Endothelial cell of umbilical vein (primary cell): ENCODE data around the gene UBA6. TPM values are rescaled to one million over a fixed set of nuclear protein-coding genes. Genes with fewer than 3 reads are reported as not detected.

ENCODE experiments used
- BruUV-seq: library from RNA; stranded (reverse); fragments of 400-500 nt; replicated peaks from 2 replicates; lab custom pipeline; 2021; lab: Mats Ljungman, UMichigan
- CTCF ChIA-PET: fragments of 300-600, 350-600 bp; sonication (Branson Sonifier 250); formaldehyde crosslinking; loops from one replicate; lab custom pipeline; 2021; ENCODE audit warnings: antibody characterized with exemption, inconsistent platforms; lab: Charles Lee
- POLR2A ChIA-PET: fragments of 300-600, 350-600 bp; sonication (Branson Sonifier 250); formaldehyde crosslinking; loops from one replicate; lab custom pipeline; 2021; ENCODE audit warnings: antibody characterized with exemption, inconsistent platforms; lab: Charles Lee
- DNase-seq: peaks from one replicate; pipeline ENCODE4 v3.0.0-alpha.2; 2011; ENCODE audit warnings: low read depth, low spot score
- FAIRE-seq: peaks from 2 replicates; lab custom pipeline; 2011; peaks lifted over from hg19 to GRCh38; lab: Jason Lieb, UNC
- H2AFZ ChIP-seq: 2 replicates; pipeline ENCODE4 v1.6.0; 2012; ENCODE audit warnings: low read depth, low read length, control low read depth, inconsistent platforms
- H3K27ac ChIP-seq: 2 replicates; pipeline ENCODE4 v1.5.1; 2011; ENCODE audit warnings: low read depth, mild to moderate bottlenecking, control low read depth, low read length, moderate library complexity; ENCODE audit not compliant: insufficient read depth
- H3K27me3 ChIP-seq, 2 experiments: 2 replicates each; pipeline versions ENCODE4 v1.6.0 to v1.6.1; 2011; ENCODE audit warnings: low read length in 2 of 2, mixed read lengths in 1 of 2; ENCODE audit not compliant: control insufficient read depth in 2 of 2, insufficient read depth in 2 of 2
- H3K36me3 ChIP-seq, 2 experiments: 2 replicates in 1 of 2; 3 replicates in 1 of 2; pipeline ENCODE4 v1.5.1; 2011; ENCODE audit warnings: low read length in 2 of 2, mild to moderate bottlenecking in 1 of 2, moderate library complexity in 1 of 2; ENCODE audit not compliant: control insufficient read depth in 2 of 2, insufficient read depth in 2 of 2; ENCODE audit errors: extremely low read depth in 1 of 2
- H3K4me1 ChIP-seq: 3 replicates; pipeline ENCODE4 v1.5.1; 2011; ENCODE audit warnings: mild to moderate bottlenecking, low read length; ENCODE audit not compliant: control insufficient read depth, insufficient read depth; ENCODE audit errors: extremely low read depth
- H3K4me2 ChIP-seq: 2 replicates; pipeline ENCODE4 v1.6.1; 2011; ENCODE audit warnings: low read length, control low read depth, mixed read lengths; ENCODE audit not compliant: insufficient read depth
- H3K4me3 ChIP-seq, 3 experiments: fragments of 200-600 bp in 1 of 3; sonication (generic), shearing (Covaris generic) in 1 of 3; replicated peaks in 1 of 3; 2 replicates each; pipeline ENCODE4 v1.5.1; 2011 to 2016; ENCODE audit warnings: control low read depth in 3 of 3, low read length in 3 of 3, mild to moderate bottlenecking in 2 of 3, inconsistent platforms in 1 of 3, low read depth in 1 of 3, moderate library complexity in 1 of 3; ENCODE audit not compliant: insufficient read depth in 1 of 3
- H3K79me2 ChIP-seq: 2 replicates; pipeline ENCODE4 v1.6.0; 2012; ENCODE audit warnings: low read length, inconsistent platforms; ENCODE audit not compliant: control insufficient read depth, insufficient read depth
- H3K9ac ChIP-seq: replicated peaks from 2 replicates; pipeline ENCODE3; 2011; ENCODE audit warnings: low read length, control low read depth; ENCODE audit not compliant: insufficient read depth; ENCODE audit errors: extremely low read depth
- H3K9me1 ChIP-seq: replicated peaks from 3 replicates; pipeline ENCODE4 v1.6.0; 2011; ENCODE audit warnings: mild to moderate bottlenecking, low read length; ENCODE audit not compliant: control insufficient read depth, insufficient read depth; ENCODE audit errors: extremely low read depth
- H3K9me3 ChIP-seq: replicated peaks from 2 replicates; pipeline ENCODE4 v1.5.1; 2012; ENCODE audit warnings: low read length, inconsistent platforms; ENCODE audit not compliant: control insufficient read depth, insufficient read depth
- H4K20me1 ChIP-seq: replicated peaks from 2 replicates; pipeline ENCODE3; 2011; ENCODE audit warnings: mild to moderate bottlenecking, low read length; ENCODE audit not compliant: control insufficient read depth, insufficient read depth; ENCODE audit errors: extremely low read depth
- EZH2 ChIP-seq: IDR thresholded peaks from 2 replicates; pipeline ENCODE4 v1.6.1; 2012; ENCODE audit warnings: borderline replicate concordance, low read depth, mild to moderate bottlenecking, moderate library complexity, low read length, inconsistent platforms; ENCODE audit not compliant: severe bottlenecking
- FOS ChIP-seq: IDR thresholded peaks from 2 replicates; pipeline ENCODE4 v1.6.1; 2011; ENCODE audit warnings: mild to moderate bottlenecking, low read length, moderate library complexity, borderline replicate concordance; ENCODE audit not compliant: insufficient read depth
- GATA2 ChIP-seq: IDR thresholded peaks from 2 replicates; pipeline ENCODE4 v1.7.0; 2011; ENCODE audit warnings: low read depth, mild to moderate bottlenecking, moderate library complexity, mixed read lengths, low read length; ENCODE audit not compliant: insufficient read length, insufficient read depth
- JUN ChIP-seq: IDR thresholded peaks from 2 replicates; pipeline ENCODE4 v1.6.1; 2011; ENCODE audit warnings: borderline replicate concordance, low read depth; ENCODE audit not compliant: insufficient read length, insufficient read depth
- MYC ChIP-seq: IDR thresholded peaks from one replicate; pipeline ENCODE4 v1.6.1; 2011; ENCODE audit warnings: mild to moderate bottlenecking, low read depth, low read length
- POLR2A ChIP-seq: IDR thresholded peaks from 2 replicates; pipeline ENCODE4 v1.6.1; 2012; ENCODE audit warnings: low read depth, mild to moderate bottlenecking, control low read depth, low read length
- POLR2AphosphoS5 ChIP-seq: IDR thresholded peaks from 2 replicates; pipeline ENCODE4 v1.6.1; 2012; ENCODE audit warnings: low read depth, mild to moderate bottlenecking, control low read depth, low read length, moderate library complexity; ENCODE audit not compliant: insufficient read depth
- dilution Hi-C: fragments of 300-500 bp; cut with MboI; formaldehyde crosslinking; loops from one replicate; pipeline ENCODE4 v1.15.0; 2019; ENCODE audit warnings: low sequenced_read_pairs; ENCODE audit not compliant: extremely low pct_ligation_motif_present
- intact Hi-C: fragments of 100-400 bp; cut with micrococcal nuclease; formaldehyde crosslinking; loops from one replicate; pipeline ENCODE4 v1.10.0; 2022
- polyA plus RNA-seq, 4 experiments: library from polyadenylated mRNA; depleted of rRNA in 3 of 4; stranded (reverse) in 3 of 4; unstranded in 1 of 4; fragments of >200 nt; gene quantifications; 2 replicates each; pipeline versions ENCODE4 v1.2.1 to v1.2.3, GENCODE V29; 2011 to 2012; ENCODE audit warnings: missing spikeins in 1 of 4
- total RNA-seq: library from RNA; stranded (reverse); gene quantifications from 2 replicates; pipeline ENCODE4 v1.2.3, GENCODE V29; 2021
- TF ChIP-seq, protein P1 (sequence below): IDR thresholded peaks from 2 replicates; pipeline ENCODE4 v1.6.1; 2011; ENCODE audit not compliant: insufficient read depth, insufficient read length
- TF ChIP-seq, protein P2 (sequence below), 2 donors: IDR thresholded peaks; 1 replicate in 1 of 2; 2 replicates in 1 of 2; pipeline ENCODE4 v1.5.1; 2011; ENCODE audit warnings: low read length in 2 of 2, mild to moderate bottlenecking in 2 of 2, moderate library complexity in 2 of 2, control low read depth in 1 of 2, inconsistent platforms in 1 of 2, low read depth in 1 of 2; ENCODE audit not compliant: insufficient read depth in 1 of 2; ENCODE audit errors: extremely low read depth in 1 of 2

The UBA6 gene
- total and polyA plus RNA-seq, 2 donors (not counting 3 experiments of a cell fraction or from before 2014, with no cell fraction given): 30.9 to 96.4 TPM

DNA sequence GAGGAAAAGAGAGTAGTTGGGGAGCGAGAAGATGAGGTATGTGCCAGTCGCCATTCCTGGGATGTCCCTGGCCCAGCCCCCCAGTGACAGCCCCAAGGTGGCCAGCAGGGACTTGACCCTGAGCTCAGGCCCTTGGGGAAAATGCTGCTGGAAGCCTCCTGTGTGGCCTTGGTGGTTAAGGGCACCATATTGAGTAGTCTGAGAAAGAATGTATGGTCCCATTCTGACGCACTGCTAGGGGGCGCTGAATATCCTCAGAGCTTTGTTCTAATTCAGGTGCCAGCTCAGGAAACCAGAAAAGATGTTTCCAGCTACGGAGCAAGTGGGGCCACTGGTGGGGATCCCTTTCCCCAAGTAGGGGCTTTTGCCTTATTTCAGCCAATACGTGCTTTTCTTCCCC lies 14.0 kb upstream of the UBA6 start:
- TF ChIP-seq FOS (no peak), POLR2AphosphoS5 (no peak), MYC (no peak), GATA2 (no peak), JUN (no peak), POLR2A (no peak), EZH2 (no peak)
- TF ChIP-seq, protein P1, sequence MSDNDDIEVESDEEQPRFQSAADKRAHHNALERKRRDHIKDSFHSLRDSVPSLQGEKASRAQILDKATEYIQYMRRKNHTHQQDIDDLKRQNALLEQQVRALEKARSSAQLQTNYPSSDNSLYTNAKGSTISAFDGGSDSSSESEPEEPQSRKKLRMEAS: no peak
- TF ChIP-seq, protein P2, sequence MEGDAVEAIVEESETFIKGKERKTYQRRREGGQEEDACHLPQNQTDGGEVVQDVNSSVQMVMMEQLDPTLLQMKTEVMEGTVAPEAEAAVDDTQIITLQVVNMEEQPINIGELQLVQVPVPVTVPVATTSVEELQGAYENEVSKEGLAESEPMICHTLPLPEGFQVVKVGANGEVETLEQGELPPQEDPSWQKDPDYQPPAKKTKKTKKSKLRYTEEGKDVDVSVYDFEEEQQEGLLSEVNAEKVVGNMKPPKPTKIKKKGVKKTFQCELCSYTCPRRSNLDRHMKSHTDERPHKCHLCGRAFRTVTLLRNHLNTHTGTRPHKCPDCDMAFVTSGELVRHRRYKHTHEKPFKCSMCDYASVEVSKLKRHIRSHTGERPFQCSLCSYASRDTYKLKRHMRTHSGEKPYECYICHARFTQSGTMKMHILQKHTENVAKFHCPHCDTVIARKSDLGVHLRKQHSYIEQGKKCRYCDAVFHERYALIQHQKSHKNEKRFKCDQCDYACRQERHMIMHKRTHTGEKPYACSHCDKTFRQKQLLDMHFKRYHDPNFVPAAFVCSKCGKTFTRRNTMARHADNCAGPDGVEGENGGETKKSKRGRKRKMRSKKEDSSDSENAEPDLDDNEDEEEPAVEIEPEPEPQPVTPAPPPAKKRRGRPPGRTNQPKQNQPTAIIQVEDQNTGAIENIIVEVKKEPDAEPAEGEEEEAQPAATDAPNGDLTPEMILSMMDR (IDR thresholded peaks at IDR 0.05; ENCODE audit: extremely low read depth in 1 of 2, insufficient read depth in 1 of 2, low read depth in 1 of 2, low read length in 2 of 2): no peak
- Histone ChIP-seq H3K9me1 (no peaks in the 10 kb centered on the region), H2AFZ (no peak overlapping the region), H3K9me3 (no peaks in the 10 kb centered on the region), H3K36me3 (no peaks in the 10 kb centered on the region), H3K4me2 (no peak overlapping the region), H3K27me3 (no peaks in the 10 kb centered on the region), H3K27ac (no peak overlapping the region), H3K79me2 (no peaks in the 10 kb centered on the region), H3K9ac (no peak overlapping the region), H3K4me3 (no peak overlapping the region), H3K4me1 (peaks cover 14% of the 10 kb centered on the region), H4K20me1 (no peaks in the 10 kb centered on the region)
- intact Hi-C loops: no loop called here
- no peak for DNase-seq
- no TSS peak for BruUV-seq
- POLR2A ChIA-PET: no interaction called here
- CTCF ChIA-PET: interaction anchor here (3.4 kb wide), 1 partner anchor 32 kb away, joined by 15 read pairs; no protein-coding TSS in a partner anchor
- no peak for FAIRE-seq
- dilution Hi-C loops: no loop called here
